Keratinocyte (primary cell): ENCODE data around the gene KCNN3.

Experiments
- CTCF ChIP-seq, 3 experiments: IDR thresholded peaks in 1 of 3; conservative IDR thresholded peaks in 1 of 3; optimal IDR thresholded peaks in 1 of 3; 2 replicates in 2 of 3; 3 replicates in 1 of 3; pipeline versions ENCODE3 to v1.5.1; 2011; ENCODE audit warnings: low read length in 3 of 3, mild to moderate bottlenecking in 3 of 3, moderate library complexity in 2 of 3, control low read depth in 1 of 3, inconsistent platforms in 1 of 3; ENCODE audit not compliant: insufficient read depth in 2 of 3; ENCODE audit errors: extremely low read depth in 1 of 3
- EZH2 ChIP-seq: IDR thresholded peaks from one replicate; pipeline ENCODE4 v1.6.1; 2012; ENCODE audit warnings: inconsistent platforms, mild to moderate bottlenecking, low read length, moderate library complexity

DNA sequence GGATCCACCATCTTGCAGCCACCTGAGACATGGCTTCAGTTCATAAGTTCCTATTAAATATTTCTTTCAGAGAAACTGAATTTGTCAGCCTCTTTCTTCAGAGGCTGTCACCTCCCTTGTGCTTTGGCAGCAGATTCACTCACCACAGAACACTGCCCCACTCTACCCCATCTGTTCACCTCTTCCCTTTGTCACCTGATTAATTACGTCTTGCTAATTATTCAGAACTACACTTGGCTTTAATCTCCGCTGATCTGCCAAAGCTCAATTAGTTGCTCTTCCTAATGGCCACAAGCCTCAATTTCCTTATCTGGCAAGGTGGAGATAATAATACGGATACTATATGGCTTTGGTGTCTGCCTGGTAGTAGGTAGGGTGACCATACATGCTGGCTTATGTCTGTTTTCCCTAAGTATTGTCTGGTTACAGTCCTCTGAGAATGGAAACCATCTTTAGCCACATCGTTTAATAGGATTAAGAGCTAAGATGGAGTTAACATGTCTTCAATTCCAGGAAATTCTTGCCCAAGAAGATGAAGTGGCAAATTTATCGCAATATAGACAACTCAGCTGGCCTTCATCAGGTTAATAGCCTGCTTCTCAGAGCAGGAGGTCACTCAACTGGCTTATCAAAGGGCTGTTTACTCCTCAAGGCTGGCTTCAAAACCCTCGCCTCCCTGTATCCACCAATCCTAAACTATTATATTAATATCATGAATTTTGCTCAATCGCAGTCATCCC is 203.9 kb downstream of the KCNN3 start:
- no peak for TF ChIP-seq CTCF (optimal IDR thresholded peaks at IDR 0.05 in 1 of 3, IDR thresholded peaks at IDR 0.05 in 1 of 3, conservative IDR thresholded peaks at IDR 0.05 in 1 of 3; ENCODE audit: extremely low read depth in 1 of 3, insufficient read depth in 2 of 3, low read length in 3 of 3)
- TF ChIP-seq EZH2, result no peak
